ENCODE measurements around the gene PDE6A. TPM values are rescaled to one million over a fixed set of nuclear protein-coding genes. Genes with fewer than 3 reads are reported as not detected.

The PDE6A gene
- total and polyA plus RNA-seq, 2 of the 8 experiments (the other 6 are each of a cell fraction or from before 2014, with no cell fraction given) = not detected

GRCh38 chr5:149887622-149888183 is 56.9 kb downstream of the PDE6A start:
- DNase-seq (ENCODE audit: low read depth in 1 of 2, low spot score in 2 of 2) (no peak), FAIRE-seq (no peak)
- Histone ChIP-seq H2AK5ac (ENCODE audit: low read depth, low read length) (no peak overlapping the region), H4K8ac (ENCODE audit: extremely low read depth, insufficient read depth, low read length) (no peak overlapping the region), H3K36me3 (ENCODE audit: control insufficient read depth in 2 of 4, insufficient read depth in 4 of 4, low read length in 3 of 4) (no peaks in the 10 kb centered on the region), H2AFZ (ENCODE audit: low read length) (no peak overlapping the region; the same call in 1 of the 2 replicates), H3K79me1 (ENCODE audit: low read depth, low read length) (no peaks in the 10 kb centered on the region), H3K27me3 (replicated peaks in 1 of 4; ENCODE audit: control insufficient read depth in 3 of 4, extremely low read depth in 1 of 4, insufficient read depth in 3 of 4, low read length in 3 of 4) (no peaks in the 10 kb centered on the region), H3K4me2 (ENCODE audit: insufficient read depth in 1 of 2, low read depth in 2 of 2, low read length in 2 of 2) (no peak overlapping the region), H3K18ac (ENCODE audit: extremely low read depth, low read length) (no peak overlapping the region), H2BK20ac (ENCODE audit: low read length) (no peak overlapping the region), H2BK15ac (ENCODE audit: low read length) (no peak overlapping the region), H3K9ac (replicated peaks in 1 of 4; ENCODE audit: extremely low read depth in 1 of 4, low read depth in 3 of 4, low read length in 3 of 4) (no peak overlapping the region), H2BK120ac (replicated peaks; ENCODE audit: low read depth, low read length) (no peak overlapping the region), H3K79me2 (ENCODE audit: control insufficient read depth in 1 of 2, insufficient read depth in 2 of 2, low read length in 2 of 2) (no peaks in the 10 kb centered on the region), H3K56ac (replicated peaks; ENCODE audit: insufficient read length, low read depth, low read length) (no peak overlapping the region), H2BK12ac (ENCODE audit: low read depth, low read length) (no peak overlapping the region), H3K4me3 (ENCODE audit: extremely low read depth in 1 of 4, insufficient read depth in 2 of 4, low read depth in 3 of 4, low read length in 4 of 4) (no peak overlapping the region), H3K9me3 (ENCODE audit: insufficient read depth in 2 of 2, low read depth in 1 of 2, low read length in 1 of 2) (no peaks in the 10 kb centered on the region), H3K23ac (ENCODE audit: insufficient read length) (no peak overlapping the region), H3K23me2 (ENCODE audit: low read depth, low read length) (no peaks in the 10 kb centered on the region), H4K5ac (ENCODE audit: insufficient read length, low read depth, low read length) (no peak overlapping the region), H3K27ac (ENCODE audit: low read depth, low read length) (no peak overlapping the region), H2BK5ac (ENCODE audit: low read depth, low read length) (no peak overlapping the region), H4K20me1 (replicated peaks in 1 of 2; ENCODE audit: control insufficient read depth in 1 of 2, insufficient read depth in 2 of 2, low read length in 2 of 2) (no peaks in the 10 kb centered on the region), H3K4me1 (replicated peaks in 1 of 4; ENCODE audit: control insufficient read depth in 3 of 4, insufficient read depth in 4 of 4, low read length in 3 of 4) (no peaks in the 10 kb centered on the region), H3K14ac (ENCODE audit: insufficient read length) (no peak overlapping the region), H3K4ac (replicated peaks; ENCODE audit: insufficient read length, low read depth, low read length) (no peak overlapping the region), H4K91ac (replicated peaks; ENCODE audit: insufficient read length, low read length) (no peak overlapping the region)
- ChIA-PET CTCF (ENCODE audit: partially characterized antibody) (no interaction called here), POLR2A (ENCODE audit: partially characterized antibody) (interaction anchor here (0.6 kb wide), 1 partner anchor 75 kb away, joined by 3 read pairs; no protein-coding TSS in a partner anchor)
- TF ChIP-seq BCL11A (IDR thresholded peaks at IDR 0.05; ENCODE audit: low read depth in 2 of 2, low read length in 2 of 2) (no peak), HDAC6 (IDR thresholded peaks at IDR 0.05; ENCODE audit: low read depth, low read length) (no peak), SP2 (IDR thresholded peaks at IDR 0.05; ENCODE audit: low read length) (no peak), SIN3A (conservative IDR thresholded peaks at IDR 0.05 in 1 of 2, IDR thresholded peaks at IDR 0.05 in 1 of 2; ENCODE audit: low read depth in 1 of 2, low read length in 2 of 2) (no peak), CHD2 (IDR thresholded peaks at IDR 0.05; ENCODE audit: low read length) (no peak)
- WGBS, 2 experiments (ENCODE audit: extremely low coverage in 1 of 2, insufficient coverage in 1 of 2, insufficient read length in 1 of 2, insufficient replicate concordance in 2 of 2, low coverage in 1 of 2, low lambda C conversion rate in 2 of 2, missing lambda C conversion rate in 1 of 2) = 81% methylated on average over 10 of the region's 10 CpGs; no CpG with 5 or more reads in 1 of the 2 experiments
